Lung (tissue), 12 donors: ENCODE data around the gene CPLANE2. TPM values are rescaled to one million over a fixed set of nuclear protein-coding genes. Genes with fewer than 3 reads are reported as not detected.

Source experiments
- ATAC-seq: fragments of 200-7000 bp; cut with Tn5 transposase; one replicate; pipeline ENCODE4 v1.9.1; 2020; ENCODE audit warnings: moderate number of reproducible peaks; ENCODE audit not compliant: insufficient read depth, low FRiP score
- DNase-seq, 3 donors: peaks; one replicate each; pipeline ENCODE4 v3.0.0-alpha.2; 2013 to 2017
- H3K27ac ChIP-seq, 2 donors: one replicate each; pipeline ENCODE4 v1.5.1; 2013; ENCODE audit warnings: mild to moderate bottlenecking in 2 of 2, moderate library complexity in 2 of 2, control low read depth in 1 of 2, inconsistent platforms in 1 of 2, low read depth in 1 of 2, low read length in 1 of 2
- H3K27me3 ChIP-seq, 3 donors: one replicate each; pipeline ENCODE4 v1.5.1; 2013; ENCODE audit warnings: low read length in 2 of 3; ENCODE audit not compliant: control insufficient read depth in 3 of 3, insufficient read depth in 3 of 3
- H3K36me3 ChIP-seq, 4 donors: one replicate each; pipeline ENCODE4 v1.5.1; 2013; ENCODE audit warnings: low read length in 4 of 4, mild to moderate bottlenecking in 1 of 4, moderate library complexity in 1 of 4; ENCODE audit not compliant: control insufficient read depth in 4 of 4, insufficient read depth in 4 of 4
- H3K4me1 ChIP-seq, 5 donors: one replicate each; pipeline ENCODE4 v1.5.1; 2013; ENCODE audit warnings: low read length in 5 of 5, mild to moderate bottlenecking in 2 of 5, moderate library complexity in 1 of 5; ENCODE audit not compliant: control insufficient read depth in 5 of 5, insufficient read depth in 5 of 5
- H3K4me3 ChIP-seq: one replicate; pipeline ENCODE4 v1.5.1; 2013; ENCODE audit warnings: mild to moderate bottlenecking, control low read depth, moderate library complexity
- H3K9ac ChIP-seq, 2 donors: one replicate each; pipeline ENCODE4 v1.5.1; 2013; ENCODE audit warnings: low read length in 2 of 2, control low read depth in 1 of 2; ENCODE audit not compliant: insufficient read depth in 1 of 2
- H3K9me3 ChIP-seq, 4 donors: one replicate each; pipeline ENCODE4 v1.5.1; 2013; ENCODE audit warnings: low read length in 3 of 4, mild to moderate bottlenecking in 1 of 4, moderate library complexity in 1 of 4; ENCODE audit not compliant: control insufficient read depth in 4 of 4, insufficient read depth in 3 of 4
- CTCF ChIP-seq: IDR thresholded peaks from 2 replicates; pipeline ENCODE4 v1.5.1; 2012; ENCODE audit warnings: mild to moderate bottlenecking; ENCODE audit errors: control extremely low read depth, extremely low read depth
- WGBS, 2 donors: extraction: QIAGEN DNeasy Blood & Tissue Kit; methylation state at CpG; one replicate each; pipeline ENCODE4 v1.1.7; 2013; 5-methylcytosine and 5-hydroxymethylcytosine counted together
- polyA plus RNA-seq, 2 donors: library from polyadenylated mRNA; stranded (reverse); fragments of 200-250 nt; gene quantifications; one replicate each; pipeline ENCODE4 v1.2.1, GENCODE V29; 2013
- total RNA-seq, 2 donors: library from RNA; depleted of rRNA in 1 of 2; stranded (reverse); fragments of >200 nt in 1 of 2; gene quantifications; one replicate each; pipeline ENCODE4 v1.2.1, GENCODE V29; 2014 to 2021
- donor health status: control.
- donor health status: control.
- donor health status: Bipolar disorder and iron deficiency.
- donor health status: healthy.
- donor health status: DM: yes; HTN: yes; CAD: no.

Gene CPLANE2
- total and polyA plus RNA-seq, 4 donors, result 4.5 to 13.7 (median 5.6) TPM

GRCh38 chr1:16254263-16254928, 17.4 kb upstream of the CPLANE2 start:
- 80 to 81% methylated on average over 4 of the region's 4 CpGs for WGBS, 2 donors
- H3K9ac ChIP-seq, result no peak overlapping the region
- DNase-seq (no peak), ATAC-seq (no peak)
- H3K4me1 ChIP-seq, result peaks cover 0 to 21% (median 8%) of the 10 kb centered on the region in 5 donors
- no peak for TF ChIP-seq CTCF
- peak overlapping the region in 1 of 2 donors; percentile 66 for H3K27ac ChIP-seq
- H3K36me3 ChIP-seq, result peaks cover 23 to 33% (median 27%) of the 10 kb centered on the region in 4 donors
- no peaks in the 10 kb centered on the region for H3K9me3 ChIP-seq
- no peak overlapping the region for H3K4me3 ChIP-seq
- H3K27me3 ChIP-seq, result no peaks in the 10 kb centered on the region

GRCh38 chr1:16253332-16253922, 16.4 kb upstream of the CPLANE2 start:
- H3K4me3 ChIP-seq, result no peak overlapping the region
- H3K36me3 ChIP-seq, result peaks cover 23 to 33% (median 27%) of the 10 kb centered on the region in 4 donors
- no peak for TF ChIP-seq CTCF
- no peaks in the 10 kb centered on the region for H3K9me3 ChIP-seq
- H3K27me3 ChIP-seq, result no peaks in the 10 kb centered on the region
- H3K4me1 ChIP-seq, result peaks cover 5 to 24% (median 18%) of the 10 kb centered on the region in 5 donors
- H3K9ac ChIP-seq, result no peak overlapping the region
- no peak for DNase-seq
- H3K27ac ChIP-seq, result no peak overlapping the region
- ATAC-seq, result no peak
- 77 to 79% methylated on average over 5 of the region's 5 CpGs for WGBS, 2 donors

GRCh38 chr1:16252912-16253311, 15.9 kb upstream of the CPLANE2 start:
- Histone ChIP-seq H3K36me3 (peaks cover 23 to 33% (median 27%) of the 10 kb centered on the region in 4 donors), H3K4me1 (peaks cover 7 to 28% (median 23%) of the 10 kb centered on the region in 5 donors), H3K9me3 (no peaks in the 10 kb centered on the region), H3K4me3 (no peak overlapping the region), H3K9ac (no peak overlapping the region), H3K27ac (no peak overlapping the region), H3K27me3 (no peaks in the 10 kb centered on the region)
- DNase-seq (no peak), ATAC-seq (no peak)
- 94 to 100% methylated on average over 2 of the region's 2 CpGs for WGBS, 2 donors
- TF ChIP-seq CTCF, result no peak
